Adrenal gland (tissue), 5 donors: ENCODE measurements around the gene NIBAN1.

ENCODE experiments used
- POLR2A ChIP-seq, 2 donors: fragments of 450-650 bp; IDR thresholded peaks; one replicate each; pipeline ENCODE4 v1.6.1; 2017; ENCODE audit warnings: antibody characterized with exemption in 2 of 2, mild to moderate bottlenecking in 2 of 2, moderate library complexity in 1 of 2
- TF ChIP-seq, protein P1 (sequence below), 6 experiments: fragments of 450-650 bp in 4 of 6; fragments of 200-600 bp in 2 of 6; sonication (generic) in 1 of 6; IDR thresholded peaks; 1 replicate in 5 of 6; 2 replicates in 1 of 6; pipeline versions ENCODE4 v1.5.1 to v1.8.0; 2016 to 2021; ENCODE audit warnings: antibody characterized with exemption in 6 of 6, mild to moderate bottlenecking in 2 of 6, moderate library complexity in 1 of 6
- donor health status: DM: no; HTN: no; CAD: no.

DNA sequence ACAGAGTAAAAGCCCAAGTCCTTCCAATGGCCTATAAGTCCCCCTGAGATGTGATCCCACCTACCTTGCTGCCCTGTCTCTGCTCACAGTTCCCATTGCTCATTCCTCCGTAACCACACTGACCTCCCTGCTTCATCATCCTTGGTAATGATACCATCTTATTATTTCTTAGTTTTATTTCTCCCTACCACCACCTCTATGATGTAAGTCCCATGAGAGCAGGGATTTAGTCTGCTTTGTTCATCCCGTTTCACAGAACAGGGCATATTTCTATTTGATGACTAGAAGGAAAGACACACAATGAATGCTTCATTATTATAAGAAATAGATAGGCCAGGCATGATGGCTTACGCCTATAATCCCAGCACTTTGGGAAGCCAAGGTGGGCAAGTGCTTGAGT lies 22.5 kb downstream of the NIBAN1 start:
- TF ChIP-seq, protein P1, sequence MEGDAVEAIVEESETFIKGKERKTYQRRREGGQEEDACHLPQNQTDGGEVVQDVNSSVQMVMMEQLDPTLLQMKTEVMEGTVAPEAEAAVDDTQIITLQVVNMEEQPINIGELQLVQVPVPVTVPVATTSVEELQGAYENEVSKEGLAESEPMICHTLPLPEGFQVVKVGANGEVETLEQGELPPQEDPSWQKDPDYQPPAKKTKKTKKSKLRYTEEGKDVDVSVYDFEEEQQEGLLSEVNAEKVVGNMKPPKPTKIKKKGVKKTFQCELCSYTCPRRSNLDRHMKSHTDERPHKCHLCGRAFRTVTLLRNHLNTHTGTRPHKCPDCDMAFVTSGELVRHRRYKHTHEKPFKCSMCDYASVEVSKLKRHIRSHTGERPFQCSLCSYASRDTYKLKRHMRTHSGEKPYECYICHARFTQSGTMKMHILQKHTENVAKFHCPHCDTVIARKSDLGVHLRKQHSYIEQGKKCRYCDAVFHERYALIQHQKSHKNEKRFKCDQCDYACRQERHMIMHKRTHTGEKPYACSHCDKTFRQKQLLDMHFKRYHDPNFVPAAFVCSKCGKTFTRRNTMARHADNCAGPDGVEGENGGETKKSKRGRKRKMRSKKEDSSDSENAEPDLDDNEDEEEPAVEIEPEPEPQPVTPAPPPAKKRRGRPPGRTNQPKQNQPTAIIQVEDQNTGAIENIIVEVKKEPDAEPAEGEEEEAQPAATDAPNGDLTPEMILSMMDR (IDR thresholded peaks at IDR 0.05) = no peak
- no peak for TF ChIP-seq POLR2A (IDR thresholded peaks at IDR 0.05)
